PFSK-1 (cell line): ENCODE data around the gene LCN12.

ENCODE experiments used
- POLR2AphosphoS5 ChIP-seq: IDR thresholded peaks from 2 replicates; pipeline ENCODE4 v1.6.1; 2012; ENCODE audit warnings: low read depth, mild to moderate bottlenecking, control low read depth, low read length, moderate library complexity
- REST ChIP-seq, 2 experiments: IDR thresholded peaks; 2 replicates each; pipeline versions ENCODE4 v1.6.1 to v1.8.0; 2011 to 2012; ENCODE audit warnings: low read depth in 2 of 2, low read length in 2 of 2, control low read depth in 1 of 2, inconsistent platforms in 1 of 2, mild to moderate bottlenecking in 1 of 2, moderate library complexity in 1 of 2; ENCODE audit not compliant: insufficient read depth in 1 of 2
- SIN3A ChIP-seq: IDR thresholded peaks from 2 replicates; pipeline ENCODE4 v1.6.1; 2012; ENCODE audit warnings: mild to moderate bottlenecking, low read length, moderate library complexity, borderline replicate concordance; ENCODE audit not compliant: insufficient read depth
- TAF1 ChIP-seq: IDR thresholded peaks from 2 replicates; pipeline ENCODE4 v1.6.1; 2012; ENCODE audit warnings: low read length, control low read depth, borderline replicate concordance; ENCODE audit not compliant: insufficient read depth

- TF ChIP-seq POLR2AphosphoS5 (peak; percentile 59), TAF1 (no peak), SIN3A (no peak), REST (IDR thresholded peaks at IDR 0.05; ENCODE audit: insufficient read depth in 1 of 2, low read depth in 2 of 2, low read length in 2 of 2) (no peak)
Measured at GRCh38 chr9:136949817-136950655, 2.0 kb upstream of the LCN12 start.
